Stimulated activated naive CD8-positive, alpha-beta T cell treated with anti-CD3 and anti-CD28 coated beads, Interleukin-15, Interleukin-2, amounts not matched to agents 100 U/mL and 50 U/mL, for 24 hours (primary cell): ENCODE measurements around the gene ANTXRL.
"Not testable (repeated sequence)": the region's sequence is repeated elsewhere in the genome, so short reads cannot be mapped to it uniquely, and the experiment has no call there.

Experiments
- ATAC-seq: fragments of 150-1000 bp; cut with Tn5 transposase; one replicate; pipeline ENCODE4 v1.10.0; 2021
- DNase-seq: peaks from one replicate; pipeline ENCODE4 v3.0.0; 2021

Gene ANTXRL

DNA sequence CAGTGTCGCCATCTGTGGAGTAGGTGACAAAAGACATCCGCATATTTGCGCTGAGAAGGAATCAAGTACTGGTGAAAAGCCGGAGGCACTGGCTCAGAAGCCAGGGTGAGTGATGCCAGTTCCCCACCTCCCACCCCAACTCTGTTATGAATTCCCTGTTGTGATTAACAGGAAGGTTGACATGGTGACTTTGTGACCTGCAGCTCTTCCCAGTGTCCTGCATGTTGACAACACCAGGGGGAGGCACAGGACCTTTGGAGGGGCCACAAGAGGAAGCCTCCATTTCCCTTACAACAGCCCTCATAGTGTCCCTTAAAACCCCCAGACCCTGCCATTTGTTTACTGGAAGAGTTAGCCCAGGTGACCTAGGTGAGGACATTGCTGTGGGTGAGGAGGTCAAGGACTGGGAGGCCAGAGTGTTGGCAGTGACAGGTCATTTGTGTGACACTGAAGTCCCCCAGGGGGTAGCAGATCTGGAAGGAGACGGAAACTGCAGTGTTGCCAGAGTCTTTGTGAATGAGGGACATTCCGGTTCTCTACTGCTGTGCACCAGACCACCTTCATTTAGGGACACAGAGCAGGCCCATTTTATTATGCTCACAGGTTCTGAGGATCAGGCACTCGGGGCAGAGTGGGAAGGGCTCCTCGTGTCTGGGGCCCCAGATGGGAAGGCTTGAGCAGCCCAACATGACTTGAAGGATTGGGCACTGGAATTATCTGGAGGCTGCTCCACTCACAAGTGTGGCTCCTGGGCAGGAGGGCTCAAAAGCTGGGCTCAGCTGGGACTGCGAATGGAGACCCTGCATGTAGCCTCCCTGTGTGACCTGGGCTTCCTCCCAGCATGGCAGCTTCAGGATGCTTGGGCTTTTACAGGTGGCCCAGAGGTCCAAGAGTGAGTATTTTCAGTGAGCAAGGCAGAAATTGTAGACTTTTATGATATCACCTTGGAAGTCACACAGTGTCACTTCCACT is 13.0 kb upstream of the ANTXRL start:
- DNase-seq: peak; percentile 9
- no peak for ATAC-seq

DNA sequence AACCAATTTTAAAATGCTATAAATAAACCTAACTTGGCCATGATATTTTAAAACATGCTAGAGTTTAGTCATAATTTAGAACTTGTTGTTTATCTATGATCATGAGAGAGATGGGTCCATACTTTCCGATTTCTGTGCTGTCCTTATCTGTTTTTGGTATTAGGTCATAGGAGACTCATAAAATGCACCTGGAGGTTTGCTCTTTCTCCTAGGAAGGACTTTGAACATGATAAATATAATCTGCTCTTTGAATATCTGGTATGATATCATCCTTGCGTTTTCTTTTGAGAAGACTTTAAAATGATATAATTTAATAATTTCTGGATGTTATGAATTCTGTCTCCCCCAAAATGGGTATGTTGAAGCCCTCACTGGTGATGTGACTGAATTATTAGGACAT is 9.0 kb upstream of the ANTXRL start:
- ATAC-seq: no peak
- no peak for DNase-seq

DNA sequence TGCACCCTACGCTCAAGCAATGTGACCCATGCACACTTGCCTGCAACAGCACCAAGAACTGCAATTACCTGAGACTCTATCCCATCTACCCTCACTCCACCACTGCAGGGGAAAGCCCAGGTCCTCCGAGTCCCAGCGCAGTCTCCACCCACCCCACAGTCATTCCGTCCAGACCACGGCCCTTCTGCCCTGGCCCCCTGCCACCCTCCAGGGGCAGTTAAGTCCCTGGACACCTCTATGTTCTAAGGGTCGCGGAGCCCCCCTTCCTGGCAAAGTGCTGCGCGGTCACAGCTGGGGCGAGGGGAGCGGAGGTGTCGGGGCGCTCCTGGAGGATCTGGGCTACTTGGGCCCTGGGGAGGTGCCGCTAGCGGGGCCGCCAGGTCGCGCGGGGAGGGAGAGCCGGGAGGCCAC is 4.4 kb upstream of the ANTXRL start:
- not testable (repeated sequence) for ATAC-seq, DNase-seq

DNA sequence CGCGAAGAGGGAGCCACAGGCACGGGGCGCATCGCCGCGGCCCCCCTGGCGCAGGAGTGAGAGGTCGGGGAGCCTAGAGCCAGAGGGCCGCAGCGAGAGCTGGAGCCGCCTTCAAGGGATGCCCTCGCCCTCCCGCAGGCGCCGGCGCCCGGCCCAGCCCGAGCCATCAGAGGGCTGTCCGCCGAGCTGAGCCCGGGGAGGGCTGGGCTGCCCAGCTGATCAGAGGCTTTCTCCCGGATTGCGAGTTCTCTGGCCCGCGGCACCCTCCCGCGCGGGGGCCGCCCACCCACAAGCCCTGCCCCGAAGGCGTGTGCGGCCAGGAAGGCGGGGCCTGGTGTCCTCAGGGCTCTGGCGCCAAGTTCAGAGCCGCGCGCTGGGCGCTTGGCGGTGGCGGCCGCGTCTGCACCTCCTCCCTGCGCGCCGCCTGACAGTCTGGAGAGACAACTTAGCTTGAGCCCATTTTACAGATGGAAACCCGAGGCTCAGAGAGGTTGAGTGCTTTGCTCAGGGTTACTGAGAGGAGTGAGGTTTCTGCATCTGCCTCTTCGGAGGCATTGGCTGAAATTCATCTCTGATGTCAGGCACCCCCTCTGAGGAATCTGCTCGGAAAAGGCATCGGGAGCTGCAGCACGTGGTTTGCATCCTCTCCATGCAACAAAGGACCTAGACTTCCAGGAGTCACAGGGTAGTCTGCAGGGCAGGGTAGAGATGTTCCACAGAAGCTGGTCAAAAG is 3.8 kb upstream of the ANTXRL start:
- DNase-seq (peak; percentile 70), ATAC-seq (peak; percentile 74)

DNA sequence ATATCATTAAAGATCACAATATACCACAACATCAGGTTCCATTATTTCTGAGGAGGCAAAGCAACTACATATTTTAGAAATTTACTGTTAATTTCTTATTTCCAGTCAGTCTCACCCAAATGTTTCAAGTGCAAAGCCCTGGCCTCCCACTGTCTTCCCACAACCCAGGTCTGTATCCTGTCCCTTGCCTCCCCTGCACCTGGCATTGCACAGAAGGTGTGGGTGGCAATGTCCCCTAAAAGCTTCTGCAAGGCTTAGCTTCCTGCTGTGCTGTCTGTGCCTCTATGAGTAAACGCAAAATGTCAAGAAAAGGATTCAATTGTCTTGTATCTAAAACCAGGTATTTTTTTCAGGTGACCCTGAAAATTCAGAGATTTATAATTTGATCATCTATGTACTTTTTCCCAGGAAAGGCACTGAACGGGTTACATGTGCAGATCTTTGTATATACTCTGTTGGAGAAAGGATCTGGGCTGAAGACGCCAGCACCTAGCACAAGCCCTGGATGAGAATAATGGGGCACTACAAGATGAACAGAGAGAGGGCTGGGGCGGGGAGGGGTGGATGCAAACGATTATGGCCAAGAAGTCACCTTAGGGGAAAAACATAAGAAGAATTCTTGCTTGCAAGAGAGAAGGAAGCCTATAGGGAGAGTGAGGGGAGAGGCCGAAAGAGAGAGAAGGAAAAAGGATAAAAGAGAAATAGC is 3.1 kb upstream of the ANTXRL start:
- DNase-seq: no peak
- no peak for ATAC-seq

DNA sequence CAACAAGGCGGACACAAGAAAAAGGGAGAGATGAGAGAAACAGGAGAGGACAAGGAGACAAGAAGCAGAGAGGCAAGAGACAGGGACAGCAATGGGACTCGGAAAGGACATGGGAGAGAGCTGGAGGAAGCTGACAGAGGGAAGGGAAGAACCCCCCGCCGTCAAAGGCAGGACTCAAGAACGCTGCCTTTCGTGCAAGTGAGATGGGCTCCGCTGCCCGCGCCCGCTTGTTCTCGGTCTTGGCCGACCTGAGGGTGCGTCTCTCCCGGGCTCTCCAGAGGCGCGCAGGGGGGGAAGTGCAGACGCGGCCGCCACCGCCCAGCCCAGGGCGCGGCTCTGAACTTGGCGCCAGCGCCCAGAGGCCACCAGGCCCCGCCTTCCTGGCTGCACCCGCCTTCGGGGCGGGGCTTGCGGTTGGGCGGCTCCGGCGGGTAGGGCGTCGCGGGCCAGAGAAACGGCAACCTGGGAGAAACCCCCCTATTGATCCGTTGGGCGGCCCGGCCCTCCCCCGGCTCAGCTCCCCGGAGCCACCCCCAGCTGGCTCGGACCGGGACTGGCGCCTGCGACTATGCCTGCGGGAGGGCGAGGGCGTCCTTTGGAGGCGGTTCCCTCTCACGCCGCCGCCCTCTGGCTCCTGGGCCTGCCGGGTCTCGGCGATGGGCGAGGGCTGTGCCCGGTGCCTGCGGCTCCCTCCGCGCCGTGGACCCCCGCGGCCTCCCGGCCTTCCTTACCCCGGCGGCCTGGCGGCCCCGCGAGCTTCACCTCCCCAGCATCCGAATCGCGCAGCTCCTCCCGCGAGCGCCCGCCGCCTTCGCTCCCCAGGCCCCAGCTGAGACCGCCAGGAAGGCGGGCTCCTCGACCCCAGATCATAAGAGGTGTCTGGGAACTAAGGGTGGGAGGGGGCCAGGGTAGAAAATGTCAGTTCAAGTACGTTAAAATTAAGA is 2.2 kb upstream of the ANTXRL start:
- DNase-seq: peak; percentile 91
- peak; percentile 93 for ATAC-seq

DNA sequence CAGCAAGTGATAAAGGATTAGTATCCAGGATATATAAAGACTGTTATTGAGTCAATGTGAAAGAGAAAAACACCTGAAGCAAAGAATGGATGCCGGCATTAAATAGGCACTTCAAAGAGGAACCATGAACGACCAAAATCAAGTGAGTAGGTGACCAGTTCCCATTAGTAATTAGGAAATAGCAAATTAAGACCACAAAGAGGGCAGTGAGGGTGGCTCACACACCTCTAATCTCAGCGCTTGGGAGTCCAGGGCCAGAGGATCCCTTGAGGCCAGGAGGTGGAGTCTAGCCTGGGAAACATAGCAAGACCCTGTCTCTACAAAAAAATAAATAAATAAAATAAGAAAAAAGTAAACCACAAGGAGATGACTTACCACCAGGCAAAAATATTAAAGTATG is 1.5 kb upstream of the ANTXRL start:
- ATAC-seq (no peak), DNase-seq (peak; percentile 0)

DNA sequence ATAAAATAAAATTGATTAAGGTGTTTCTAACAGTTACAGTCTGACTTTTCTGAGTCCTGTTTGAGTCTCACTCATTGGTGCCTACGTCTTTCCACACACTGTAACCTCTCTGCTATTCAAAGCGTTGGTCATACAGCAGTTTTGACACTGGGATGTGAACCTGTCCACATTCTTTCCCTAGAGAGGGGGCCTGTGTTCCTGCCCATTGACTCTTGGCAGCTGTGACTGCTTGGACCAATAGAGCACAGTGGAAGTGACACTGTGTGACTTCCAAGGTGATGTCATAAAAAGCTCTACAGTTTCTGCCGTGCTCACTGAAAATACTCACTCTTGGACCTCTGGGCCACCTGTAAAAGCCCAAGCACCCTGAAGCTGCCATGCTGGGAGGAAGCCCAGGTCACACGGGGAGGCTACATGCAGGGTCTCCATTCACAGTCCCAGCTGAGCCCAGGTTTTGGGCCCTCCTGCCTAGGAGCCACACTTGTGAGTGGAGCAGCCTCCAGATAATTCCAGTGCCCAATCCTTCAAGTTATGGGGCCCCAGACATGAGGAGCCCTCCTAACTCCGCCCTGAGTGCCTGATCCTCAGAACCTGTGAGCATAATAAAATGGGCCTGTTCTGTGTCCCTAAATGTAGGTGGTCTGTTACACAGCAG is 704 bp upstream of the ANTXRL start:
- ATAC-seq (no peak), DNase-seq (peak; percentile 3)

DNA sequence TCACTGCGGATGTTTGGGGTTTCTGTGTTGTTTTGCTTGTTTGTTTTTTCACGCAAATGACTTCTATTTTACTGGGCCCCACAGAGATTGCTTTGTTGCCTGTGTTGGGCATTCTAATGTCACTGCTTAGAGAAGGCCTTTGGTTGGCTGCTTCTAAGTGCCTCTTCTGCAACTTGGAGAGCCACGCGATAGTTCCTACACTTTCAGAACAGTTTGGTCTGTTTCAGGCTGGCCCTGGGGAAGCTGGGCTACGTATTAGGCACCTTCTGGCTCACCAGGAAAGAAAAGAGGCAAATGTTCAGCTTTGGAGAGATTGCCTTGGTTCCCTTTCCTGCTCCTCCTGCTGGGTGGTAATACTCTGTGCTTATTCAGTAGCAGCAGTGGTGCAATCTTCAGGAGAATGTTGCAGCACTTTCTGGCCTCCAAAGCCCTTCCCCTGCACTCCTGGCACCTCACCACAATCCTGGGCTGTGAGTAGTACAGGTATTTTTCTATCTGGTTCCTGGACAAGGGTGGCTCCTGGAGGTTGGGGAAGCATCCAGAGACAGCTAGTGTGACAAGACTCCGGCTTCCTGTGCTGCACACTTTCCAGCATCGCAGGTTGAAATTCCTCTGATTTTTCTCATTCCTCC is 1.2 kb downstream of the ANTXRL start:
- DNase-seq (no peak), ATAC-seq (no peak)

DNA sequence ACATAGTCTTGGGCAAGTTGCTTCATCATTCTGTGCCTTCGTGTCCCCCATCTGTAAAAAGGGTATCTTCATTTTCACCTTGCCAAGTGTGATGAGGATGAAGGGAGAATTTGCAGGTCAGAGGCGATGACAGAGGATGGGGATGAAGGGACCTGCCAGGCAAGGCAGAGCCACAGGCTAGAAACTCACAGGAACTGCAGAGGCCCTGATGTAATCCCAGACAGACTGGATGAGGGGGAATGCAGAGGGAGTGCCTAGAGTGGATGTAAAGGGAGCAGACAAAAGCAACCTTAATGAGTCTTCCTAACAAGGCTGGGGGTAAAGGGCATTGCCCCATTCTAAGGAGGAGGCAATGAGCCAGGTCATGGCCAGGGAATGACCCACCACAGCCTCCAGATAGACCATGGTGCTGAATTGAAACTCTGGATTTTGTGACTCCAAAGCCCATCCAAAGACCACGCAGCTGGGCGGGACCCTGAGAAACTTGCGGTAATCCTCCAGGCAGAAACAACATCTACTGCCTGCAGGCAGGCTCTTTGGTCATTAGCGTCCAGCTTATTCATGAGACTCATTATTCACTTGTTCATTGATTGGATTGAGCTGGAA is 1.9 kb downstream of the ANTXRL start:
- no peak for DNase-seq
- ATAC-seq: no peak

DNA sequence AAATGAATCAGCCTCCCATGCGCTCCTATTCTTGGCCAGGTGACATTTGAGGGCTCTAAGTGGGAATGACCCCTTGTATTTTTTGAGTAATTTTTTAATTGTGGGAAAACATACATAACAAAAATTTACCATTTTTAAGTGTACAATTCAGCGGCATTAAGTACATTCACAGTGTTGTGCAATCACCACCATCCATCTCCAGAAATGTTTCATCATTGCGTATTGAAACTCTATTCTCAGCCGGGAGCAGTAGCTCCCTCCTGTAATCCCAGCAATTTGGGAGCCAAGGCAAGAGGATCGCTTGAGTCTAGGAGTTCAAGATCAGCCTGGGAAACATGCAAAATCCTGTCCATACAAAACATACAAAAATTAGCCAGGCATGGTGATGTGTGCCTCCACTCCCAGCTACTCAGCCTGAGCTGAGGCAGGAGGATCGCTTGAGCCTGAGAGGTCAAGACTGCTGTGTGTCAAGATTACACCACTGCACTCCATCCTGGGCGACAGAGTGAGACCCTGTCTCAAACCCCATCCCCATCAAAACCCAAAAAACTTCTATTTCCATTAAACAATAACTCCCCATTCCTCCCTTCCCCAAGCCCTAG is 2.5 kb downstream of the ANTXRL start:
- DNase-seq: no peak
- ATAC-seq: no peak

DNA sequence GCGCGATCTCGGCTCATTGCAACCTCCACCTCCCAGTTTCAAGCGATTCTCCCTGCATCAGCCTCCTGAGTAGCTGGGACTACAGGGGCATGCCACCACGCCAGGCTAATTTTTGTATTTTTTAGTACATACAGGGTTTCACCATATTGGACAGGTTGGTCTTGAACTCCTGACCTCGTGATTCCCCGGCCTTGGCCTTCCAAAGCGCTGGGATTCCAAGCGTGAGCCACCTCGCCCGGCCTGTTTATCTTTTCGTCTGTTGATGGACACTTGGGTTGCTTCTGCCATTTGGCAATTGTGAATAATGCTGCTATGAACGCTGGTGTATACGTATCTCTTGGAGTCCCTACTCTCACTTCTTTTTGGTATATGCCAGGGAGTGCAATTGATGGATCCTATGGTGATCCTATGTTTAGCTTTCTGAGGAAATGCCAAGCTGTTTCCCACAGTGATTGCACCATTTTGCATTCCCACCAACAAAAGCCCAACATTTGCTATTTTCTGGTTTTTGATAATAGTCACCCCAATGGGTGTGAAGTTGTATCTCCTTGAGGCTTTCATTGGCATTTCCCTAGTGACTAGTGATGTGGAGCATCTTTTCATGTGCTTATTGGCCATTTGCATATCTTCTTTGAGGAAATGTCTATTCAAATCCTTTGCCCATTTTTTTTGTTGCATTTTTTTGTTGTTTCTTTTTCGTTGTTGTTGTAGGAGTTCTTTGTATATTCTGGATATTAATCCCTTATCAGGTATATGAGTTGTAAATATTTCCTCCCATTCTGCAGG is 3.5 kb downstream of the ANTXRL start:
- ATAC-seq (no peak), DNase-seq (no peak)

DNA sequence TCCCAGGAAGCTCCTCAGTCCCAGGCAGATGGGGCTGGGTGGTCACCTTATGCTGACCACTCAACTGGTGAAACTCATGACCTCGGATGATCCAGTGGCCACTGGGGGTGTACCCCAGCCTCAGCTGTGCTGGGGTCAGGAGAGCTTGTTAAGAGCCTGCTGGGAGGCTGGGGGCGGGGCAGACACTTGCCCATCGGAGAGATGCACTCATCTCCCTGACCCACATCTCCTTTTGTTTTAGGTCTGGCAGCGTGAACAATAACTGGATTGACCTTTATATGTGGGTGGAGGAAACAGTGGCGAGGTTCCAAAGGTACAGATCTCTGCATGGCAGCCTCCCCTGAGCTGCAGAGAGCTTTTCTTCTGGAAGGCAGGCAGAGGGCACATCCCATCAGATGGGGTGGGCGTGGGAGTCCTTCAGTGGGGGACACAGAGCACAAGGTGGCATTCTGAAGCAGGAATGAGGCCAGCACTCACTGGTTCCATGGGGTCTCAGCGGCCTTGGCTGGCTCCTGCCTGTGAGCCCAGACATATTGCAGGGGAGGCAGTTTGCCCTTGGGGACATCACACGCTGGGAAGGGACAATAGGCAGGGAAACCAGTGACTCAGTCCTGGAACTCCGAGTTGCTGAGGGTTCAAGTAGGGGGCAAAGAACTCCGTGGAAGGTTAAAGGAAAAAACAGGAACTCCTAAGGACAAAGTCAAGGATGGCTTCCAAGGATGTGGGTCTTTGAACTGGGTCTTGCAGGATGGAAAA is 5.2 kb downstream of the ANTXRL start:
- DNase-seq (no peak), ATAC-seq (no peak)

DNA sequence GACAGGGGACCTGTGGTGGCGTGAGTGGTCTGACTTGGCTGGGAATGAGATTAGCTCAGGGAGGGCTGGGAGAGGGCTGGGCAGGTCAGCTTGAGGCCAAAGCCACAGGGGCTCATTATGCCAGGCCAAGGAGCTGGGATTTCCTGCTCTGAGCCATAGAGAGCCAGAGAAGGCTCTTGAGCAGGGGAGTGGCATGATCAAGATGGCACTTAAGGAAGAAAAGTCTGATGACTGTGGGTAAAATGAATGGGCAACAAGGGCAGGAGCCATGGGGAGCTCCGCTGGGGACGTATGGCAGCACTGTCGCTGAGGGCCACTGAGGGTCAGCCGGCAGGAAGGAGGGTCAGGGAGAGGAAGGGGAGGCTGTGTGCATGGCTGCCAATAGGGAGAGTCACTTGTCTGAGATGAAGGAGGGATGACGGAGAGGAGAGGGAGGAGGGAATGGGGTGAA is 5.8 kb downstream of the ANTXRL start:
- ATAC-seq: no peak
- no peak for DNase-seq

DNA sequence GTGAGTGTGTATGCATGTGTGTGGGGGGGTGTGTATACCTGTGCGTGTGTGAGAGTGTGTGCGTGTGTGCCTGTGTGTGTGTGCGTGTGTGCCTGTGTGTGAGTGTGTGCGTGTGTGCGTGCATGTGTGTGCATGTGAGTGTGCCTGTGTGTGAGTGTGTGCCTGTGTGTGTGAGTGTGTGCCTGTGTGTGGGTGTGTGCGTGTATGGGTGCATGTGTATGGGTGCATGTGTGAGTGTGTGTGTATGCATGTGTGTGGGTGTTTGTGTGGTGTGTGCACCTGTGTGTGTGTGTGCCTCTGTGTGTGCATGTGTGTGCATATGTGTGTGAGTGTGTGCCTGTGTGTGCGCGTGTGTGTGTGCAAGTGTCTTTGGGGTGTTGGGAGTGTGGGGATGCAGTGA is 6.4 kb downstream of the ANTXRL start:
- DNase-seq: no peak
- no peak for ATAC-seq

DNA sequence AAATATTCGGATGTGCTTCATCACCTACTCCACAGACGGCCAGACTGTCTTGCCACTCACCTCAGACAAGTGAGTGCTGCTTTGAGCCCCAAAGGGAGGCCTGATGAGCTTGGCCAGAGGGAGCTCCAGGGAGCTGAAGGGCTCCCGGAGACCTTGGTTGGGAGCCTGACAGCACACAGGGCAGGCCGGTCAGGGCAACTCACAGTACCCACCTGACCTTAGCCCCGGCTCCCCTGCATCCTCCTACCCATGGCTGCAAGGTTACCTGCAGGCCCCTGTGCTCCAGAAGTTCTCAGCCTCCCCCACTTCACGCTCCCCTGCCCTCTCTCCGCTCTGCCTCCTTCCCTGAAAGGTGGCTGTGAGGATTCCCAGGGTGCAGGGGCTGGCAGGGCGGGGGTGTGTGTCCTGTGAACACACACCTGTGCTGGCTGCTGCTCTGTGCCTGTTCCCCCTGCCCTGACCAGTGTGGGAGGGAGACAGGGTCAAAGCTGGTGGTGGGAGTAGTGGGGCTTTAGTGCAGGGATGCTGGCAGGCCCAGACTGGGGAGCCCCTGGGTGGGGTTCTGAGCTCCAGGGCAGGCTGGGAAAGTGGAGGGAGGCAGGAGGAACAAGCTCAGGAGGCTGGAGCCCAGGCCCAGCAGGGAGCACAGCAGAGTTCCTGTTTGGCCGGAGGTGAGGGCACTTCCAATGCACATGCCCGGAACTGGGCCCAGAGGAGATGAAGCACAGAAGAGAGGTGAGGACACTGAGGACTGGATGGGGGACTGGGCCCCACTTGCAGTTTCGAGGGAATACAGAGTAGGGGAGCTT is 7.2 kb downstream of the ANTXRL start:
- ATAC-seq (no peak), DNase-seq (no peak)

DNA sequence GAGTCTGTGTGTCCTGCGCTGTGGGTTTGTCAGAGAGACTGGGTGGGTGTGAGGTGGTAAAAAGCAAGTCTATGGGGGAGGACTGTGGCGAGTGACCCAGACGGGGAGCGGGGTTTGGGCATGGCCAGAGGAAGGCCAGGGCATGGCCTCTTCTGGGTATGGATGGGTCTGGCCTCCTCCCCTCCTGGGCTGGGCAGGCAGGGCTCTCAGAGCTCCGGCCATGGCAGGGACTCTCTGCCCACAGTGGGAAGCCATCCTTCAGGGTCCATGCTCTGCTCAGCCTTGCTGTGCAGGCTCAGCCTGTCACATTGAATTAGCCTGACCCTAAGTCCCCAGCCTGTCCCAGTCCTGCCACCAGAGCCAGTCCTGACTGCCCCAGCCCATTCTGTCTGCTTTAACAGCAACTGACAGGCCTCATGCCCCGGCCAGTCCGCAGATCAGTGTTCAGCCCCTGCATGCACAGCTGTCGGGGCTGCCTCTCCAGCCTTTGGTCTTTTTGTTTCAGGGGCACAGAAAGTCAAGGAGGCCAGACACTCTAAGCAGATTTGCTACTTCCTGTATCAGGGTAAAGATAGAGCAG is 7.9 kb downstream of the ANTXRL start:
- DNase-seq (no peak), ATAC-seq (no peak)
